ENCODE measurements around the gene EGFR.

DNA sequence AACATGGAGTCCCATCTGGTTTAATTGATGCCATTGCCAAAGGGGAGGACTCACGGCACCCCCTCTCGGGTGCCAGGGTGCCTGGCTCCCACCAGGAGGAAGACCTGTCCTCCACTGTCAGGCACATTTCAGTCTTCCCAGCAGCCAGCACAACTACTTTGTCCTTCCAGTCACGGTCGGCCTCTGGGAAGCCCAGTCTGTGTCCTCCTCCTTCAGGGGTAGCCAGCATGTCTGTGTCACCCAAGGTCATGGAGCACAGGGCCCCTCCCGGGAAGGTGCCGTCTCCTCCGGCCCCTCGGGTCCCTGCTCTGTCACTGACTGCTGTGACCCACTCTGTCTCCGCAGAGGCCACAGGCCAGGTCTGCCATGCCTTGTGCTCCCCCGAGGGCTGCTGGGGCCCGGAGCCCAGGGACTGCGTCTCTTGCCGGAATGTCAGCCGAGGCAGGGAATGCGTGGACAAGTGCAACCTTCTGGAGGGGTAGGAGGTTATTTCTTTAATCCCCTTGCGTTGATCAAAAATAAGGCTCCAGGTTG is 142.4 kb downstream of the EGFR start:
- TF ChIP-seq CTCF (conservative IDR thresholded peaks at IDR 0.05; ENCODE audit: low read length) (no peak), EZH2phosphoT487 (IDR thresholded peaks at IDR 0.05; ENCODE audit: borderline replicate concordance) (no peak)

All from Loucy (cell line).